Retinal pigment epithelial cell (primary cell): ENCODE measurements around the gene RGS16.

Experiments used
- DNase-seq: peaks from one replicate; pipeline ENCODE4 v3.0.0-alpha.2; 2010; ENCODE audit warnings: low read depth
- H3K4me3 ChIP-seq: 2 replicates; pipeline ENCODE4 v1.5.1; 2011; ENCODE audit warnings: mild to moderate bottlenecking, low read length, control low read depth, moderate library complexity
- CTCF ChIP-seq: conservative IDR thresholded peaks from 2 replicates; pipeline ENCODE4 v1.5.1; 2011; ENCODE audit warnings: low read depth, low read length, control low read depth, inconsistent platforms

RGS16 gene

GRCh38 chr1:182568647-182569284 lies 35.4 kb downstream of the RGS16 start:
- DNase-seq: no peak
- TF ChIP-seq CTCF: no peak
- no peak overlapping the region for H3K4me3 ChIP-seq

GRCh38 chr1:182567629-182568028 lies 36.6 kb downstream of the RGS16 start:
- no peak for TF ChIP-seq CTCF
- DNase-seq: no peak
- no peak overlapping the region for H3K4me3 ChIP-seq

GRCh38 chr1:182565537-182565936 lies 38.7 kb downstream of the RGS16 start:
- no peak for DNase-seq
- no peak for TF ChIP-seq CTCF
- H3K4me3 ChIP-seq: no peak overlapping the region

GRCh38 chr1:182564406-182565004 lies 39.7 kb downstream of the RGS16 start:
- TF ChIP-seq CTCF: no peak
- no peak overlapping the region for H3K4me3 ChIP-seq
- no peak for DNase-seq

GRCh38 chr1:182563095-182563494 lies 41.1 kb downstream of the RGS16 start:
- no peak for TF ChIP-seq CTCF
- H3K4me3 ChIP-seq: no peak overlapping the region

GRCh38 chr1:182561456-182561855 lies 42.7 kb downstream of the RGS16 start:
- no peak for DNase-seq
- TF ChIP-seq CTCF: no peak

More at GRCh38 chr1:182563095-182563494, 41.1 kb downstream of the RGS16 start:
- DNase-seq: no peak

GRCh38 chr1:182560392-182560984 lies 43.7 kb downstream of the RGS16 start:
- no peak for DNase-seq
- H3K4me3 ChIP-seq: no peak overlapping the region
- TF ChIP-seq CTCF: no peak

More at GRCh38 chr1:182561456-182561855, 42.7 kb downstream of the RGS16 start:
- H3K4me3 ChIP-seq: no peak overlapping the region
